Activated CD8-positive, alpha-beta memory T cell treated with anti-CD3 and anti-CD28 coated beads for 4 hours (primary cell): ENCODE data around the gene FCER2.
A peak's percentile ranks its signal among the peaks of the same experiment; 100 is the strongest.

Experiments used
- DNase-seq, 2 donors: peaks; one replicate each; pipeline ENCODE4 v3.0.0-alpha.2; 2020; ENCODE audit warnings: low read depth in 2 of 2

The FCER2 gene

DNA sequence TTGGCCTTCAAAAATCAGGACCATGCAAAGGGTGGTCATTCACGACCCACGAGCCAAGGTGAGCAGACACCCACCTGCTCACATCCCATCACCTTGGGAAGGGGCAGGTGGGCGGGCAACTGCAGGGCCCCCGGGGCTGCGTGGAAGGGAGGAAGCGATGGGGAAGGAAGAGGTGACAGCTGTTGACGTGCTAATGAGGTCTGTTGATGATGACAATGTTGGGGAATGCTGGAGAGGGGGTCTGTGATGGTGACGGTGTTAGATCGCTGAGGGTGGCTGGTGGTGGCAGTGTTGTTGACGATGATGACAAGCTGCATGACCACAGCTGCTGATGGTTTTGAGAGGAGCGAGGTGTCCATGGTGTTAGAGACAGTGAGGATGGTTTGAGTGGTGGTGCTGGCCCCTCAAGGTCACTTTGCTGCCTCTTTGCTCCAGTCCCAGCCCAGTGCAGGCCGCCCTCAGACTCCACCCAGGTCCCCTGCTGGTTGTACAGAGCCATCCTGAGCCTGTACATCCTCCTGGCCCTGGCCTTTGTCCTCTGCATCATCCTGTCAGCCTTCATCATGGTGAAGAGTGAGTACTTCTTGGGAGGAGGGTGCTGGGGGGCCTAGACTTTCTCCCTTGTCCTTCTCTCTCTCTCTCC lies 24.1 kb downstream of the FCER2 start:
- no peak for DNase-seq

DNA sequence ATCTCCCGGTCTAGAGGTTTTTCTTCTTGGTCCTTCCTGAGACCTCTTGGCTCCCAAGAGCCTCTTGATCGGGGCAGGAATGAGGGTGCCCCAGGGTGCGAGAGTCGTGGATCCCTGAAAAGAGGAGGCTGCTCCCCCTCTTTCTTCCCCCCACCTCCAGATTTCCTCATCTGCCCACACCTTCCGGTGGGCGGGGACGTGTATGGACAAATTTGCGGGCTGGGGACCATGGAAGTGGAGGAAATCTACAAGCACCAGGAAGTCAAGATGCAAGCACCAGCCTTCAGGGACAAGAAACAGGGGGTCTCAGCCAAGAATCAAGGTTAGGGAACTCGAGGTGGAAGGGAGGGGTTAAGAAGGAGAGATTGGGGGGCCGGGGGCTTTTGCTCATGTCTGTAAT lies 25.1 kb downstream of the FCER2 start, which contains the start of gene MCEMP1:
Gene MCEMP1, plus strand, starts transcription at position 237 of the 400 bp plus-strand sequence. Its CDS starts 31 bp downstream, at position 268.
- DNase-seq, result no peak

DNA sequence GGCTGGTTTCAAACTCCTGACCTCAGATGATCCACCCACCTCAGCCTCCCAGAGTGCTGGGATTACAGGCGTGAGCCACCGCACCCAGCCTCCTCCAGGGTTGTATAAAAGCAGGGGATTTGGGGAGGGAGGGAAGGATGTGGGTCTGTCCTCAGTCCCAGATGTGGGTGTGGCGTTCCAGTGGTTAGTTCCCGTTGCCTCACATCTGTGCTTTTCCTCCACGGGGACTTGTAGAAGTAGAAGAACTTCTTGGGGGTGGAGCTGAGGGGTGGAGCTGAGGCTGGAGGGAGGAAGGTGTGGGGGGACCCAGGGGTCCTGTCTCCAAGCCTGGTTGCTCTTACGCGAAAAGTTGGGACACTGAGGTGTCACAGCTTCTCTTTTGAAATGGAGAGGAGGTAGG lies 25.6 kb downstream of the FCER2 start:
- no peak for DNase-seq

DNA sequence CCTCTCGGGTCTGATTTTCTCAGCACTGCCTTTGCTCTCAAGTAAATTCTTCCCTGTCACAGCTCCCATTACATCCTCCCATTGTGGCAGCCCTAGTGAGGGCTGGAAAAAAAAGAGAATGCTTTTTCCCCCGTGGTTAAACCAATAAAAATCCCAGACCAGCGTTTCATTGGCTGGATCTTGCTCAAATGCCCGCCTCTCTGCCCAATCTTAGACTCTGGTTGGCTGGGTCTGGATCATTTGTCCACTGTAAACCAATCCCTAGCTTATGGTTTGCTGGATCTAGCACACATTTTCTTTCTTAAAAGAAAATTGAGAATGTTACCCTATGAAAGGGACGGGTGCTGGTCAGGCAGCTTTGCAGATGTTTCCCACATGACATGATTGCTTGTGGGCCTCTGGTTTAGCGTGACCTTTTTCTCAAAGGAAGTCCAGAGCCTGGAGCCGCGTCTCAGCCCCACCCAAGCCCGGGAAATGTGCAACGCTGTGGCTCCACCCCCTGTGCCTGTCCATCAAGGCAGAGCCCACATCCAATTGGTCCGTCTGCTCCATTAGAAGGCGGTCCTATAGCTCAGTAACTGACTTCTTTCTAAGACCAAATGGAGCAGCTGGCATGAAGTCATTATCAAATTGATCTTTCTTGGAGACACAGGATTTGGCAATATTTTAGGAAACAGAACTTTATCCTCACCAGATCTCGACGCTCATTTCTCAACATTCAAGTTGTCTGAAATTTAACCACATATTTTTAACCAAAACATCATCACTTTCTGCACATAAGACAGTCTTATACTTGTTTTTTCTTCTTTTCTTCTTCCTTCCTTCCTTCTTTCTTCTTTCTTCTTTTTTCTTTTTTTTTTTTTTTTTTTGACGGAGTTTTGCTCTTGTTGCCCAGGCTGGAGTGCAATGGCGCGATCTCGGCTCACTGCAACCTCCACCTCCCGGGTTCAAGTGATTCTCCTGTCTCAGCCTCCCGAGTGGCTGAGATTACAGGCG lies 27.6 kb downstream of the FCER2 start:
- DNase-seq, result no peak

DNA sequence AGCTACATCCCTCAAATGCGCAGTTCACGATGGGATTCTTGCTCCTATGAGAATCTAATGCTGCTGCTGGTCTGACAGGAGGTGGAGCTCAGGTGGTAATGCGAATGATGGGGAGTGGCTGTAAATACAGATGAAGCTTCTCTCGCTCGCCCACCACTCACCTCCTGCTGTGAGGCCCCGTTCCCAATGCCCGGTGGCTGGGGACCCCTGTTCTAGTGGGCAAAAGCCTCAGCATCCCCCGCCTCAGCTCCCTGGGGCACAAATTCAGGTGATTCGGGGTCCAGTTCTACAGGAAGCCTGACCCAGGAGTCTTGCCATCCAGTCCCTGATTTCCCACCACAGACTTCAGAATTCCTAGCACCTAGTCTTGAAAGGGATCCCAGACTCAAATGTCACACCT lies 29.4 kb downstream of the FCER2 start:
- DNase-seq, result no peak

DNA sequence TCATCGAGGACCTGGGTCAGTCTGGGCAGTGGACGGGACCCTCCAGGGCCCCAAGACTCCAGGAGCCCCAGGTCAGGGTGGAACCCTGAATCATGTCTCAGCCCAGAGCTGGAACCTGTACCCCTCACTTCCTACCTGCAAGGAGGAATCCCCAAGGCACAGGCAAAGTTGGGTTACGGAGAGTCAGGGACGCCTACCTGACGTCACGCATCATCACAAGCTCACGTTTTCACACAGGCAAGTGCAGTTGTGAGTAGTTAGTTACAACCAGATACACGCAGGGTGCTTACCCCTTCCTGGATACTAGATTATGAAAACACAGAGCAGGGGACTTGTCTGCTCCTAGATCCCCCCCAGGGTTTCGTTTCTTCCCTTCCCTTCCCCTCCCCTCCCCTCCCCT lies 31.1 kb downstream of the FCER2 start:
- DNase-seq, result no peak

DNA sequence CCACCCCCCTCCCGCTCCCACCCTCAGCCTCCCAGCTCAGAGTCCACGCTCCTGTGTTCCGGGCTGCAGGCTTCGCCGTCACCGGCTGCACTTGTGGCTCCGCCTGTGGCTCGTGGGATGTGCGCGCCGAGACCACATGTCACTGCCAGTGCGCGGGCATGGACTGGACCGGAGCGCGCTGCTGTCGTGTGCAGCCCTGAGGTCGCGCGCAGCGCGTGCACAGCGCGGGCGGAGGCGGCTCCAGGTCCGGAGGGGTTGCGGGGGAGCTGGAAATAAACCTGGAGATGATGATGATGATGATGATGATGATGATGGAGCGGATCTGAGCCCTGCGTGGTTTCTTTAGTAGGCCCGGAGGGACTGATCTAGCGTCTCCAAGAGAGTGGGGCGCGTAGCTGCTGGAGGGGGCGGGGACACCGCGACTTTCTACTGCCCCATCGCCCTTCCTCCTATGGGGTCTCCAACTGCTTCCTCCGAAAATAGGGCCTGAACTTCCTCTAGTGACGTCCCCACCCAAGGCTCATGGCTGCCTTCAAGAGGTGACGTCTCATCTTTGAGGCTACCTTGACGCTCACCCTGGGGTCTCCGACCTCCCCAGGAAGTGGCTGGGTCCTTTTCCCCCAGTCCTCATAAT lies 31.7 kb downstream of the FCER2 start:
- no peak for DNase-seq

DNA sequence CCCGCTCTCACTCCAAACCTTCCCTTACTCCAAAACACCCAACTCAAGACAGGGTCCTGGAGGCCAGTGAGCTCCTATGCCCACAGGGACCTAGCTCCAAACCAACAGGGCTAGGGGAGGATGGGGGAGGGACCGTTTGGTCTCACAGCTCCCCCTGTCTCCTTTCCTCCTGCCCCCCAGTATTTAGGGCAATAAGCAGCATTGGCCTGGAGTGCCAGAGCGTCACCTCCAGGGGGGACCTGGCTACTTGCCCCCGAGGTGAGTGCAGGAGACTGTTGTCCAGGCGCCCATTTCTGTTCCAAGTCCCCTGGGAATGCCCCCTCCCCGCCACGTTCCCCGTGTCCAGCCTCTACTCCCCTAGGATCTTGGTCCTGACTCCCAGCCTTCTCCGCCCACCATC lies 32.3 kb downstream of the FCER2 start:
- no peak for DNase-seq

DNA sequence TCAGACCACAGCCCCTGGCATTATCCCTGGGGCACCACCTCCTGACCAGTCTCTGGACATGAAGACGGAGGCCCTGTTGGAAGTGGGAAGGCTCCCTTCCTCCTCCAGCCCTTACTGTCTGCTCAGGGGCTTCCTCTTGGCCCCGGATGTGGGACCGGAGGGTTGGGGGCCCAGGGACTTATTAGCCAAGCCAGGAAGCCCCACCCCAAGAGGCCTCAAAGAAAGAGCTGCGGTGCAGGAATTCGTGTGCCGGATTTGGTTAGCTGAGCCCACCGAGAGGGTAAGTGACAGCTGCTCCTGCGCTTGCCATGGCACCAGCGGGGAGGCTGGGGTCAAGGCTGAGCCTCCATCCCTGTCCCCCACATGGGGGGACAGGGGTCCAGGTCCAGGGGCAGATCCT lies 33.1 kb downstream of the FCER2 start, which contains the start of gene RETN:
Gene RETN, plus strand, starts transcription at position 208 of the 400 bp plus-strand sequence. CDS start 278 bp downstream, outside the sequence.
- DNase-seq, result no peak

DNA sequence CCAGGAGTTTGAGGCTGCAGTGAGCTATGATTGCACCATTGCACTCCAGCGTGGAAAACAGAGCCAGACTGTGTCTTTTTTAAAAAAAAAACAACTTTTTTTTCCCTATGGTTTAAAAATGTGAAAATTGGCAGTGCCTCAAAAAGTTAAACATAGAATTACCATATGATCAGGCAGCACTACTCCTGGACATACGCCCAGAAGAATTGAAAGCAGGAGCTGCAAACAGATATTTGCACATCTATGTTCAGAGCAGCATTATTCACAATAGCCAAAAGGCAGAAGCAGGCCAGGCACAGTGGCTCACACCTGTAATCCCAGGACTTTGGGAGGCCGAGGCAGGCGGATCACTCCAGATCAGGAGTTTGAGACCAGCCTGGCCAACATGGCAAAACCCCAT lies 36.9 kb downstream of the FCER2 start:
- DNase-seq, result no peak

DNA sequence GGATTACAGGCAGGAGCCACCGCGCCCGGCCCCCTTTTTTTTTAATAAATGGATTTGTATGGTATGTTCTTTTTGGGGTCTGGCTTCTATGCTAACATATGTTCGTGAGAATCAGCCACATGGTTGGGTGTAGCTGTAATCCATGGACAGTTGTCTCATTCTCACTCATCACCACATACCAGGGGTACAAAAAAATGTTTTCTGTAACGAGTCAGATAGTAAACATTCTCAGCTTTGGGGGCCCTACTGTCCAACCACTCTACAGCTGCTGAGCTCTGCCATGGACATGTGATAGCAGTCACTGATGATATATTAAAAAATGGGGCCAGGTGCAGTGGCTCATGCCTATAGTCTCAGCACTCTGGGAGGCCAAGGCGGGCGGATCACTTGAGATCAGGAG lies 38.2 kb downstream of the FCER2 start:
- no peak for DNase-seq

DNA sequence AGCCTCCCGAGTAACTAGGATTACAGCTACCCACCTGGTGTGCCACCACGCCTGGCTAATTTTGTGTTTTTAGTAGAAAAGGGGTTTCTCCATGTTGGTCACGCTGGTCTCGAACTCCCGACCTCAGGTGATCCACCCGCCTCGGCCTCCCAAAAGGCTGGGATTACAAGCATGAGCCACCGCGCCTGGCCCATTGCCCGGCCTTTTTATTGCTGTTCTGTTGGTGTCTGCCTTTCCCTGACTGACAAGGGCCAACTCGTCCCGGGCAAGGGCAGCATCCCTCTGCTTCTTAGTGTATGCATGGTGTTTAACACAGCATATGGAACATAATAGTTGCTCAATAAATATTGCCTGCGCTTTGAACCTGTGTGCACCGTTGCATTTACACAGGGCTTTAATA lies 39.3 kb downstream of the FCER2 start:
- DNase-seq, result no peak

DNA sequence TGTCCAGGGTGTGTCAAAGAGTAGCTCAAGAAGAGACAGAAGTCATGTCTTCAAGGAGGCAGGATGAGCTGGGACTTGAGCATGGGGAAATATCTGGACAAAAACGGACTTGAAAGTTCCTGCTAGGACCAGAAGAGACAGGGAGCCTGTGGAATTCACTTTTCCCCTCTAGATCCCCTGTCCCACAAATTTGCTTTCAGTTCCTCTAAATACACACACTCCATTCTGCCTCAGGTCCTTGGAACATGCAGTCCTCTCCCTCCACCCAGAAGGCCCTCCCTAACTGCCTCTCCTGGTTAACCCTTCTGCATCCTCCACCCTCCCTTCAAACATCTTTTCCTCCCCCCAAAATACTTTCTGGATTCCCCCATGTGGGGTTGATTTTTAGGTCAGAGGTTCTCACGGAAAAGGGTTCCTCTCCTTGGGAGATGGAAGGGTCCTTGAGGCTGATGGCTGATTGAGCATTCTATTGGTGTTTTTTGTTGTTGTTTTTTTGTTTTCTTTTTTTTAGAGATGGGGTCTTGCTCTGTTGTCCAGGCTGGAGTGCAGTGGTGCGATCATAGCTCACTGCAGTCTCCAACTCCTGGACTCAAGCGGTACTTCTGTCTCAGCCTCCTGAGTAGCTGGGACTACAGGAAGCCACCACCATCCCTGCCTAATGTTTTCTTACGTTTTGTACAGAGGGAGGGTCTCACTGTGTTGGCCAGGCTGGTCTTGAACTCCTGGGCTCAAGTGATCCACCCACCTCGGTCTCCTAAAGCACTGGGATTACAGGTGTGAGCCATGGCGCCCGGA lies 40.0 kb downstream of the FCER2 start:
- no peak for DNase-seq

DNA sequence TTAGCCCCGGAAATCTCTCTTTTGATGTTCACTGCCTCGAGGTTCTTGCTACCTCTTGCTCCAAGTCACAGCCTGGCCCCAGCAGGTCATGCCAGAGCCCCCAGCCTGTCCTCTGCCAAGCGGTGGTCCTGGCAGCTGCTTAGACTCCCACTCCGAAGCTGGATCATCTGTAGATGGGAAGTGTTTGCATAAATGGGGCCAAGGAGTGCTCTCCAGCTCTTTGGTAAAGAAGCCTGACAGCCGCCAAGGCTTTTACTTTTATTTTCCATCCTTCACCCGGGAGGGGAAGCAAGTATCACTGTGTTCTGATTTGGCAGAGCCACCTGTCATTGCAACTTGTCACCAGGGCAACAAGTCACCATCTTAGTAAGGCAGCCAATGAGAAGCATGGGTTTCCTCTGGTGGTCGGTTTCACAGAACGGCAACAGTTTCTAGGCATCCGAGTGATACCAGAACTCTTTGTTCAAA lies 43.7 kb downstream of the FCER2 start:
- no peak for DNase-seq

DNA sequence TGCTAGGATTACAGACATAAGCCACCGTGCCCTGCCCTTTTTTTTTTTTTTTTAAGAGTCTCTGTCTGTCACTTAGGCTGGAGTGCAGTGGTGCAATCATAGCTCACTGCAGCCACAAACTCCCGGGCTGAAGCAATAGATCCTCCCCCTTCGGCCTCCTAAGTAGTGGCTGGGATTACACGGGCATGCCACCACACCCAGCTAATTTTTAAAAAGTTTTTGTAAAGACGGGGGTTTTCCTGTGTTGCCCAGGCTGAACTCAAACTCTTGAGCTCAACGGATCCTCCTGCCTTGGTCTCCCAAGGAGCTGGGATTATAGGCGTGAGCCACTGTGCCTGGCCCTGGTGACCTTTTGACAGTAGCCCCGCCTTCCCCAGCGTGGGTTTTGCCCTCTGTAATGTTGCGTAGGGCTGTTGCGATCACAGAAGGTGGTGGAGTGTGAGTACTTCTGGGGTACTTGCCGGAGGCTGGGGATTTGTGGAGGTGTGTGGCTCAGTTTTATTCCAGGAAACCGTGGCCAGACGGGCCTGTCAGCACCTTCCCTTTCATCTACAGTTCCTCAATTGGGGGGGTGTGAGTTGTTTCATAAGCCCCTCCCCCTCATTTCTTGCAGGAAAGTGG lies 44.7 kb downstream of the FCER2 start:
- DNase-seq, result no peak

DNA sequence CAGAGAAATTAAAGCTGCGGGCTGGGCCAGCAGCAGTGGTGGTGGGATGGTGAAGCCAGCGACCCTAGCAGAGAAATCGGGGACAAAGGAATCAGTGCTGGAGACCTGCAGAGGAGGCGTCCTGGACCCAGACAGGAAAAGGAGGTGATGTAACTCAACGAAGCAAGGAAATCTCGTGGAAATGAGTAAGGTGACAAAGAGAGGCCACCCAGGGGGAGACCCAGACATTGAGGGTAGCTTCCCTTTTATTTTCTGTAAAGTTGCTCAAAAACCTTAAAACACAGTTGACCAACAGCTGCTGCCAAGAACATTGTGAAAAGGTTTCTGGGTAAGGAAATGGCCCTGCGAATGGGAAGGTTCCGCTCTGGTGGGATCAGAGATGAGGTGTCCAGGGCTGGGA lies 46.4 kb downstream of the FCER2 start:
- DNase-seq, result no peak

DNA sequence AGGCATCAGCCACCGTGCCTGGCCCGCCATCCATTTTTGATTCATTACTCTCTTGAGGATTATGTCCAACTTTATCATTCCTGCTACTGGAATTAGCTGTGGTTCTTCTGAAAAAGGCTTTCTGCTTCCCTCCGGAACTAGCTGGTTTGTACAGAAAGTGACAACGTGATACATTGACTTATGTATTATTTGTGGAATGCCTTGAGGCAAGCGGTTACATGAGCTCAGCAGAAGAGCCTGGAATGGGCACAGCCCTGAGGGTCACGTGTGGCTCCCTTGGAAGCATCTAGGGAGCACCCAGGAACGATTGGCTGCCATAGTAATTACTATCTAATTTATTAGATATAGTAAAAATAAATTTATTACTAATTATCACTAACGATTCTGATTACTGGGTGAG lies 47.5 kb downstream of the FCER2 start:
- no peak for DNase-seq

DNA sequence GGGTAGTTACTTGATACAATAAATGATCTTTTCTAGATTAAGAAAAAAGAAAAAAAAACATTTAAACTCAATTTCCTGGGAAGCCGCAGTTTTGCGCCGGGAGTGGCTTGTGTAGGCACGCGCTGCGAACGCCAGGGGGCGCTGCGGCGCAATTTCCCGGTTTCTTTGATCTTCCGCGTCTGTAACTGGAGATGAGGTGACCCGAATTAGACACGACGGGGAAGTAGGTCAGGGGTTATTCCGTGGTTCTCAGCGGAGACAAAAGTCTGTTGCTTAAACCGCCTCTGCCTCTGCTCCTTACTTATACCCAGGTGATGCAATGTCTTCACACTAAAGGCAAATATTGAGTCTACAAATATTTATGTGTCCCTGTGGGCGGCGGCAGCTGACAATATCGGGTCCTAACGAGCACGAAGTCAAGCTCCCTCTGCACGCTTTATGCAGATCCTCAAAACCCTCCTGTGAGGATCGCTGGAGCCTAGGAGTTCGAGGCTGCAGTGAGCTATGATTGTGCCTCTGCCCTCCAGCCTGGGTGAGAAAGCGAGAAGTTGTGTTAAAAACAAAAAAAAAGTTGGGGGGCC lies 49.8 kb downstream of the FCER2 start:
- peak; percentile 67 to 80 for DNase-seq

DNA sequence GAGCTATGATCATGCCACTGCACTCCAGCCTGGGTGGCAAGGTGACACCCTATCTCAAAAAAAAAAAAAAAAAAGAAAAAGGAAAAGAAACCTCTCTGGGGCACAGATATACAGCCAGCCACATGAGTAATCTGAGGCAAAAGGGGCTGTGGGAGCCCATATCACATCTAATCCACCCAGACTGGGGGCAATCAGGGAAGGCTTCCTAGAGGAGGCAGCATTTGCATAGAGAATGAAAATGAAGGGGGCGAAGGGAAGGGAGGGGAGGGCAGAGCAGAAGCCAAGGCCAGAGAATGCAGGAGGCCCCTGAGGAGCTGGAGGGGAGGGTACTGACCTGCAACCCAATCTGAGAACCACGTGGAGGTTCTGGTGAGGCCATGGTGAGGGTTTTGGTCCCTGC lies 51.8 kb downstream of the FCER2 start:
- DNase-seq, result no peak

DNA sequence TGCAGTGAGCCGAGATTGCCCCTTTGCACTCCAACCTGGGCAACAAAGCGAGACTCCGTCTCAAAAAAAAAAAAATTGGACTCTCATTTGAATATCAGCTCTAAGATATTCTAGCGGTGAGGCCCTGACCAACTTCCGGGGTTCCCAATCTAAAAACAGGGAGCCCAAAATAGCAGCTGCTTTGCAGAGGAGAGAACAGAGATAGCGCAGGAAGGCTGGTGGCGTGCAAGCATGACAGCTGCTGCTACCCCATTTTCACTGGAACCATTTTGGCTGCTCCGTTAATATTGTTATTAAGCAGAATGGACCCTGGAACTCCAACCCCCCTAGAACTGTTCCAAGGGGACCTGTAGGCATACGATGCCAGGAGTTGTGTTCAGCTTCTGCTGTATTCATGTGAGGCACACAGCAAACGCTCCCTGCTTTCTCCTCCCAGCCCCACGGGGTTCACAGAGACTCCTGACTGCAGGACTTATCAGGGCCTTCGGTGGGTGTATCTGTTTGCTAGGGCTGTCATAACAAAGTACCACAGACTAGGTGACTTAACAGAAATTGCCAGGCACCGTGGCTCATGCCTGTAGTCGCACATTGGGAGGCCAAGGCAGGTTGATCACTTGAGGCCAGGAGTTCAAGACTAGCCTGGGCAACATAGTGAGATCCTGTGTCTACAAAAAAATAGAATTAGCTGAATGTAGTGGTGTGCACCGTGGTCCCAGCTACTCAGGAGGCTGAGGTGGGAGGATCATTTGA lies 53.5 kb downstream of the FCER2 start:
- DNase-seq, result no peak
